ENCODE results near the gene ELMO2.

DNA sequence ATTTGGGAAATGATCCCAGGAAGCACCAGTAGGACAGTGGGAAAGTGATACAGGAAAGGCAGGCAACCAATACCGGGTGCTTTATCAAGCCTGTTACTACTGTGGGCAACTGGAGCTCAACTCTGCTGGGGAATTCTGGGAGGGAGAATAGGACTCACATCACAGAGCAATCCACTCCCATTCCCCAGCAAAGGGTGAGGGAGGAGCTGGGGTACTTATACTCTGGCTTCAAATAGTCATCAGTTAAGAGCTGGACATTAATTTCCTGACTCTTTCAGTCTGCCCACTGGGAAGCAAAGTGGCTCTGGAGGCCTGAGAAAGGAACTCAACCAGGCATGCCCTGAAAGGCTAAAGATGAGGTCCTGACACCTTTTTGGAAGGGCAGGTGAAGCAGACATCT, 80.6 kb downstream of the ELMO2 start:
- TF ChIP-seq, protein P1, sequence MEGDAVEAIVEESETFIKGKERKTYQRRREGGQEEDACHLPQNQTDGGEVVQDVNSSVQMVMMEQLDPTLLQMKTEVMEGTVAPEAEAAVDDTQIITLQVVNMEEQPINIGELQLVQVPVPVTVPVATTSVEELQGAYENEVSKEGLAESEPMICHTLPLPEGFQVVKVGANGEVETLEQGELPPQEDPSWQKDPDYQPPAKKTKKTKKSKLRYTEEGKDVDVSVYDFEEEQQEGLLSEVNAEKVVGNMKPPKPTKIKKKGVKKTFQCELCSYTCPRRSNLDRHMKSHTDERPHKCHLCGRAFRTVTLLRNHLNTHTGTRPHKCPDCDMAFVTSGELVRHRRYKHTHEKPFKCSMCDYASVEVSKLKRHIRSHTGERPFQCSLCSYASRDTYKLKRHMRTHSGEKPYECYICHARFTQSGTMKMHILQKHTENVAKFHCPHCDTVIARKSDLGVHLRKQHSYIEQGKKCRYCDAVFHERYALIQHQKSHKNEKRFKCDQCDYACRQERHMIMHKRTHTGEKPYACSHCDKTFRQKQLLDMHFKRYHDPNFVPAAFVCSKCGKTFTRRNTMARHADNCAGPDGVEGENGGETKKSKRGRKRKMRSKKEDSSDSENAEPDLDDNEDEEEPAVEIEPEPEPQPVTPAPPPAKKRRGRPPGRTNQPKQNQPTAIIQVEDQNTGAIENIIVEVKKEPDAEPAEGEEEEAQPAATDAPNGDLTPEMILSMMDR (IDR thresholded peaks at IDR 0.05), result no peak
- TF ChIP-seq POLR2A (IDR thresholded peaks at IDR 0.05), result no peak

Measured in lower leg skin (tissue), 3 donors.